Natural killer cell (primary cell): ENCODE data around the gene UGT1A5. TPM values are rescaled to one million over a fixed set of nuclear protein-coding genes. Genes with fewer than 3 reads are reported as not detected.
"Not testable (repeated sequence)": the region's sequence is repeated elsewhere in the genome, so short reads cannot be mapped to it uniquely, and the experiment has no call there.

Experiments
- ATAC-seq, 3 donors: fragments of 150-1000 bp in 2 of 3; fragments of 200-7000 bp in 1 of 3; cut with Tn5 transposase; 1 replicate in 1 of 3; 2 replicates in 2 of 3; pipeline ENCODE4 v1.10.0; 2021; ENCODE audit warnings: mild to moderate bottlenecking in 2 of 3, moderate library complexity in 2 of 3
- DNase-seq, 2 donors: peaks; one replicate each; pipeline versions ENCODE4 v3.0.0 to v3.0.0-alpha.2; 2013 to 2021; ENCODE audit warnings: mixed read lengths in 1 of 2
- H3K27ac ChIP-seq: one replicate; pipeline ENCODE4 v1.5.1; 2013; ENCODE audit warnings: mild to moderate bottlenecking, low read length
- H3K27me3 ChIP-seq: one replicate; pipeline ENCODE4 v1.6.1; 2013; ENCODE audit warnings: low read length; ENCODE audit not compliant: control insufficient read depth, insufficient read depth
- H3K36me3 ChIP-seq: one replicate; pipeline ENCODE4 v1.6.1; 2013; ENCODE audit warnings: low read length; ENCODE audit not compliant: control insufficient read depth, insufficient read depth
- H3K4me1 ChIP-seq: one replicate; pipeline ENCODE4 v1.6.1; 2013; ENCODE audit warnings: low read length; ENCODE audit not compliant: control insufficient read depth, insufficient read depth
- H3K4me3 ChIP-seq: one replicate; pipeline ENCODE4 v1.5.1; 2013; ENCODE audit warnings: low read length
- H3K9me3 ChIP-seq: one replicate; pipeline ENCODE4 v1.6.1; 2013; ENCODE audit warnings: low read length; ENCODE audit not compliant: control insufficient read depth, insufficient read depth
- H3K27ac Mint-ChIP-seq, 2 donors: one replicate each; pipeline ENCODE4 v1.8.0; 2022; ENCODE audit warnings: mild to moderate bottlenecking in 2 of 2, mixed read lengths in 2 of 2, moderate library complexity in 1 of 2
- H3K27me3 Mint-ChIP-seq, 2 donors: one replicate each; pipeline ENCODE4 v1.8.0; 2022; ENCODE audit warnings: low read depth in 2 of 2, mixed read lengths in 2 of 2
- H3K36me3 Mint-ChIP-seq: one replicate; pipeline ENCODE4 v1.8.0; 2022; ENCODE audit warnings: mixed read lengths
- H3K4me1 Mint-ChIP-seq, 2 donors: one replicate each; pipeline ENCODE4 v1.8.0; 2022; ENCODE audit warnings: mixed read lengths in 2 of 2
- H3K4me3 Mint-ChIP-seq: one replicate; pipeline ENCODE4 v1.8.0; 2022; ENCODE audit warnings: mild to moderate bottlenecking, moderate library complexity, mixed read lengths
- H3K9me3 Mint-ChIP-seq, 2 donors: one replicate each; pipeline ENCODE4 v1.8.0; 2022; ENCODE audit warnings: mixed read lengths in 2 of 2
- WGBS: methylation state at CpG from one replicate; pipeline ENCODE4 v1.1.7; 2013; ENCODE audit warnings: missing lambda C conversion rate; ENCODE audit not compliant: insufficient coverage; 5-methylcytosine and 5-hydroxymethylcytosine counted together
- intact Hi-C: fragments of 100-400 bp; cut with micrococcal nuclease; formaldehyde crosslinking; loops from one replicate; pipeline ENCODE4 v1.14.2; 2022
- total RNA-seq, 4 donors: library from RNA; stranded (reverse); fragments of 120-200 nt in 1 of 4; gene quantifications; one replicate each; pipeline versions ENCODE4 v1.2.3 to v1.2.4, GENCODE V29; 2013 to 2022
- TF ChIP-seq, protein P1 (sequence below): fragments of 200-600 bp; IDR thresholded peaks from one replicate; pipeline ENCODE4 v1.8.0; 2022; ENCODE audit warnings: antibody characterized with exemption

Gene UGT1A5
- total RNA-seq, 3 donors from 2014 or later (not counting 1 experiment from before 2014, with no cell fraction given): not detected

DNA sequence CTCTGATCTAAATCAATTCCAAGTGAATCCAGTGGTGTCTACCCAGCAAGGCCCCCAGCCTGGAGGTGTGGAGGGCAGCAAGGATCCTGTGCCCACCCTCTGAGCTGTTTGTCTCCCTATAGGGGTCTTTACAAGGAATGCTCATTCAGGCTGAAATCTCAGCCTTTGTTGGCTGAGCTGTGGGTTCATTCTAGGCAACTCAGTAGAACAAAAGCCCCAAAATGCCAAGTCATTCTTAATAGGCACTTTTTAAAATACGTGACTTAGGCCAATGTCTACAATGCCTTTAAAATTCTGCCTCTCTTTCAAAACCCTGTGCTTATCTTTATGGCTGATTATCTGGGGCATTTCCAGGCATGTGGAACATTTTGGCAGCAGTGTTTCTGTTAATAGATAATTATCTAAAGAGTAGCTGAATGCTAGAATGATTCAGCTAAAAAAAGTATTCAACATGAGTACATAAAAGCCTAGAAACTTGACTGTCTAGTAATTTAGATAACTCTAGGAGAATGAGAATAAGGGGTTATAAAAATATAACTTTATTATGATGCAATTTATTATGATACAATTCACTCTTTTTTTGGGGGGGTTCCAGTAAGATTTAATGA, 12.6 kb upstream of the UGT1A5 start:
- Histone ChIP-seq H3K9me3 (no peaks in the 10 kb centered on the region), H3K4me3 (no peak overlapping the region), H3K27ac (no peak overlapping the region), H3K27me3 (no peaks in the 10 kb centered on the region), H3K4me1 (no peaks in the 10 kb centered on the region), H3K36me3 (no peaks in the 10 kb centered on the region)
- Mint-ChIP-seq H3K4me3 (no peak overlapping the region), H3K27me3 (peaks cover 13 to 24% of the 10 kb centered on the region in 2 donors), H3K4me1 (no peaks in the 10 kb centered on the region), H3K36me3 (peaks cover 6% of the 10 kb centered on the region), H3K27ac (no peak overlapping the region), H3K9me3 (no peaks in the 10 kb centered on the region)
- WGBS: 67% methylated on average over 1 of the region's 1 CpG
- no peak for DNase-seq
- TF ChIP-seq, protein P1, sequence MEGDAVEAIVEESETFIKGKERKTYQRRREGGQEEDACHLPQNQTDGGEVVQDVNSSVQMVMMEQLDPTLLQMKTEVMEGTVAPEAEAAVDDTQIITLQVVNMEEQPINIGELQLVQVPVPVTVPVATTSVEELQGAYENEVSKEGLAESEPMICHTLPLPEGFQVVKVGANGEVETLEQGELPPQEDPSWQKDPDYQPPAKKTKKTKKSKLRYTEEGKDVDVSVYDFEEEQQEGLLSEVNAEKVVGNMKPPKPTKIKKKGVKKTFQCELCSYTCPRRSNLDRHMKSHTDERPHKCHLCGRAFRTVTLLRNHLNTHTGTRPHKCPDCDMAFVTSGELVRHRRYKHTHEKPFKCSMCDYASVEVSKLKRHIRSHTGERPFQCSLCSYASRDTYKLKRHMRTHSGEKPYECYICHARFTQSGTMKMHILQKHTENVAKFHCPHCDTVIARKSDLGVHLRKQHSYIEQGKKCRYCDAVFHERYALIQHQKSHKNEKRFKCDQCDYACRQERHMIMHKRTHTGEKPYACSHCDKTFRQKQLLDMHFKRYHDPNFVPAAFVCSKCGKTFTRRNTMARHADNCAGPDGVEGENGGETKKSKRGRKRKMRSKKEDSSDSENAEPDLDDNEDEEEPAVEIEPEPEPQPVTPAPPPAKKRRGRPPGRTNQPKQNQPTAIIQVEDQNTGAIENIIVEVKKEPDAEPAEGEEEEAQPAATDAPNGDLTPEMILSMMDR: no peak
- peak in 1 of 3 donors; percentile 68 for ATAC-seq
- intact Hi-C loops: no loop called here

DNA sequence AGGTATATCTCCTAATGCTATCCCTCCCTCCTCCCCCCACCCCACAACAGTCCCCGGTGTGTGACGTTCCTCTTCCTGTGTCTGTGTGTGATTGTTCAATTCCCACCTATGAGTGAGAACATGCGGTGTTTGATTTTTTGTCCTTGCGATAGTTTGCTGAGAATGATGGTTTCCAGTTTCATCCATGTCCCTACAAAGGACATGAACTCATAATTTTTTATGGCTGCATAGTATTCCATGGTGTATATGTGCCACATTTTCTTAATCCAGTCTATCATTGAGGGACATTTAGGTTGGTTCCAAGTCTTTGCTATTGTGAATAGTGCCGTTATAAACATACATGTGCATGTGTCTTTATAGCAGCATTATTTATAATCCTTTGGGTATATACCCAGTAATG, 11.9 kb upstream of the UGT1A5 start:
- DNase-seq, H3K27ac ChIP-seq, H3K27me3 ChIP-seq, H3K4me1 Mint-ChIP-seq, H3K4me1 ChIP-seq, H3K36me3 ChIP-seq, H3K36me3 Mint-ChIP-seq, H3K9me3 ChIP-seq, H3K27ac Mint-ChIP-seq, H3K9me3 Mint-ChIP-seq, ATAC-seq, intact Hi-C loops, H3K4me3 Mint-ChIP-seq, H3K4me3 ChIP-seq: not testable (repeated sequence)
- WGBS: no CpG with 5 or more reads among the region's 5 CpGs
- H3K27me3 Mint-ChIP-seq: peaks cover 13 to 20% of the 10 kb centered on the region in 2 donors

DNA sequence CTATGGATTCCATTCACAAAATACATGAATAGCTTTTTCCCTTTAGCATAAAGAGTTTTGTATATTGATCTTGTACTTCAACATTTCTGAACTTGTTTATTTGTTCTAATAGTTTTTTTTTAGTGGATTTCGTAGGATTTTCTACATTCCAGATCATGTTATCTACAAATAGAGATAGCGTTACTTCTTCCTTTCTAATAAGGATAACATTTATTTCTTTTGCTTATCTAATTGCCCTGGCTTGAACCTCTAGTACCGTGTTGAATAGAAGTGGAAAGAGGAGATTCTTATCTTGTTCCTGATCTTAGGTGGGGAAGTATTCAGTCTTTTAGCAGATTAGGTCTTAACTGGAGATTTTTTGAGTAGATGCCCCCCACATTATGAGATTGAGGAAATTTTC, 10.5 kb upstream of the UGT1A5 start:
- TF ChIP-seq, protein P1: no peak
- no CpG with 5 or more reads among the region's 3 CpGs for WGBS
- no peak overlapping the region for H3K4me3 ChIP-seq
- no peaks in the 10 kb centered on the region for H3K36me3 ChIP-seq
- H3K9me3 Mint-ChIP-seq: no peaks in the 10 kb centered on the region
- no peaks in the 10 kb centered on the region for H3K9me3 ChIP-seq
- intact Hi-C loops: no loop called here
- ATAC-seq (no peak), DNase-seq (no peak)
- no peaks in the 10 kb centered on the region for H3K4me1 ChIP-seq
- no peak overlapping the region for H3K27ac ChIP-seq
- no peaks in the 10 kb centered on the region for H3K27me3 ChIP-seq
- peaks cover 6% of the 10 kb centered on the region for H3K36me3 Mint-ChIP-seq
- H3K4me3 Mint-ChIP-seq: no peak overlapping the region
- peaks cover 9 to 12% of the 10 kb centered on the region in 2 donors for H3K27me3 Mint-ChIP-seq
- no peak overlapping the region for H3K27ac Mint-ChIP-seq
- H3K4me1 Mint-ChIP-seq: no peaks in the 10 kb centered on the region

DNA sequence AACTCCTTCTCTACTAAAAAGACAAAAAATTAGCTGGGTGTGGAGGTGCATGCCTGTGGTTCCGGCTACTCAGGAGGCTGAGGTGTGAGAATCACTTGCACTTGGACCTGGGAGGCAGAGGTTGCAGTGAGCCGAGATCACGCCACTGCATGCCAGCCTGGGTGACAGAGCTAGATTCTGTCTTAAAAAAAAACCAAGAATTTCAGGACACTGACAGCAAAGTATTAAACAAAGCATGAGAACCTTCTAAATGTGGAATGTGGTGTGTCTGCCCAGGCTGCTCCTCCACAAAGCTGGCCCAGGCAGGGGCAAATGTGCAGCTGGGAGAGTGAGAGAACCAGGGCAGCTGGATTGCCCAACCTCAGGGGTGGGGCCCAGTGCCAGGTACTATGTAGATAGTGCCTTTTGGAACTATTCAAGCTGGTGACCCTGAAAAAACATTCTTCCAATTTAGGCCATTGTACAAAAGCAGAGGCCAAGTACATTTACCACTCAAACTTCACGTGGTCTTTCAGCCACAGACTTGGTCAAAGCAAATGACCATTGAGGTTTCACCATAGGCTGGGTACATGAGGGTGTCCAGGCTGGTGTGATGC, 6.7 kb upstream of the UGT1A5 start:
- intact Hi-C loops: no loop called here
- Histone ChIP-seq H3K27ac (no peak overlapping the region), H3K27me3 (no peaks in the 10 kb centered on the region), H3K36me3 (no peaks in the 10 kb centered on the region), H3K4me3 (no peak overlapping the region), H3K4me1 (no peaks in the 10 kb centered on the region), H3K9me3 (no peaks in the 10 kb centered on the region)
- H3K27ac Mint-ChIP-seq: no peak overlapping the region
- WGBS: 49% methylated on average over 4 of the region's 4 CpGs
- peaks cover 18 to 21% of the 10 kb centered on the region in 2 donors for H3K27me3 Mint-ChIP-seq
- ATAC-seq: no peak
- DNase-seq: no peak
- no peaks in the 10 kb centered on the region for H3K4me1 Mint-ChIP-seq
- H3K9me3 Mint-ChIP-seq: no peaks in the 10 kb centered on the region
- no peak overlapping the region for H3K4me3 Mint-ChIP-seq
- H3K36me3 Mint-ChIP-seq: peaks cover 6% of the 10 kb centered on the region
- TF ChIP-seq, protein P1: no peak
